GM12874 (cell line): Measurements from ENCODE around the gene SCFD2.

Experiments
- CTCF ChIP-seq: IDR thresholded peaks from 2 replicates; pipeline ENCODE4 v1.5.1; 2011; ENCODE audit warnings: low read depth, mild to moderate bottlenecking, control low read depth, low read length, moderate library complexity; ENCODE audit not compliant: insufficient read depth

Gene SCFD2

GRCh38 chr4:52852041-52852440 lies 513.8 kb downstream of the SCFD2 start:
- TF ChIP-seq CTCF: no peak

- no peak for TF ChIP-seq CTCF
Measured at GRCh38 chr4:52850406-52851124, 515.3 kb downstream of the SCFD2 start.

- no peak for TF ChIP-seq CTCF
Measured at GRCh38 chr4:52848254-52848653, 517.6 kb downstream of the SCFD2 start.

- TF ChIP-seq CTCF: no peak
Measured at GRCh38 chr4:52846502-52846901, 519.4 kb downstream of the SCFD2 start.

- TF ChIP-seq CTCF: no peak
Measured at GRCh38 chr4:52844596-52844995, 521.3 kb downstream of the SCFD2 start.

- no peak for TF ChIP-seq CTCF
Measured at GRCh38 chr4:52843958-52844357, 521.9 kb downstream of the SCFD2 start.

- TF ChIP-seq CTCF: no peak
Measured at GRCh38 chr4:52843351-52843750, 522.5 kb downstream of the SCFD2 start.
